GM23338 (cell line): ENCODE data around the gene HOXA3. TPM values are rescaled to one million over a fixed set of nuclear protein-coding genes. Genes with fewer than 3 reads are reported as not detected.

ENCODE experiments used
- ATAC-seq: fragments of 200-7000 bp; cut with Tn5 transposase; 3 replicates; pipeline ENCODE4 v1.9.1; 2020
- DNase-seq: peaks from one replicate; pipeline ENCODE4 v3.0.0-alpha.2; 2015; ENCODE audit warnings: low spot score
- H2AFZ ChIP-seq: fragments of 200-600 bp; sonication (generic); 2 replicates; pipeline ENCODE4 v1.8.0; 2016; ENCODE audit warnings: antibody characterized with exemption, mild to moderate bottlenecking, moderate library complexity
- H3F3A ChIP-seq: fragments of 200-600 bp; sonication (generic); replicated peaks from 2 replicates; pipeline ENCODE4 v1.8.0; 2017; ENCODE audit warnings: antibody characterized with exemption, mixed run types, low read depth
- H3K27ac ChIP-seq: fragments of 200-600 bp; sonication (generic); 2 replicates; pipeline ENCODE4 v1.6.1; 2016; ENCODE audit warnings: low read depth
- H3K27me3 ChIP-seq: fragments of 200-600 bp; sonication (generic); 2 replicates; pipeline ENCODE4 v1.8.0; 2016; ENCODE audit warnings: mild to moderate bottlenecking, mixed run types, moderate library complexity; ENCODE audit not compliant: insufficient read depth
- H3K36me3 ChIP-seq: fragments of 200-600 bp; sonication (generic); 2 replicates; pipeline ENCODE4 v1.8.0; 2016; ENCODE audit warnings: mild to moderate bottlenecking; ENCODE audit not compliant: insufficient read depth
- H3K4me1 ChIP-seq: fragments of 200-600 bp; sonication (generic); 2 replicates; pipeline ENCODE4 v1.8.0; 2016; ENCODE audit warnings: mild to moderate bottlenecking, moderate library complexity; ENCODE audit not compliant: insufficient read depth
- H3K4me2 ChIP-seq: fragments of 200-600 bp; sonication (generic); 2 replicates; pipeline ENCODE4 v1.7.1; 2017; ENCODE audit warnings: mixed run types
- H3K4me3 ChIP-seq: fragments of 200-600 bp; sonication (generic); 2 replicates; pipeline ENCODE4 v1.6.1; 2016; ENCODE audit warnings: mixed run types
- H3K79me2 ChIP-seq: fragments of 200-600 bp; sonication (generic); replicated peaks from 2 replicates; pipeline ENCODE4 v1.8.0; 2017; ENCODE audit warnings: mild to moderate bottlenecking; ENCODE audit not compliant: insufficient read depth
- H3K9me2 ChIP-seq: fragments of 200-600 bp; sonication (generic); 2 replicates; pipeline ENCODE4 v1.8.0; 2017; ENCODE audit not compliant: insufficient read depth
- H4K20me1 ChIP-seq: fragments of 200-600 bp; sonication (generic); replicated peaks from 2 replicates; pipeline ENCODE4 v1.8.0; 2017; ENCODE audit warnings: mild to moderate bottlenecking; ENCODE audit not compliant: insufficient read depth
- H3K27ac Mint-ChIP-seq: 2 replicates; pipeline ENCODE4 v1.8.0; 2020; ENCODE audit warnings: inconsistent platforms, mild to moderate bottlenecking, moderate library complexity, mixed read lengths
- H3K27me3 Mint-ChIP-seq: 3 replicates; pipeline ENCODE4 v1.8.0; 2022; ENCODE audit warnings: low read depth, mild to moderate bottlenecking, moderate library complexity, mixed read lengths, inconsistent platforms; ENCODE audit not compliant: insufficient read depth, poor library complexity
- H3K36me3 Mint-ChIP-seq: 3 replicates; pipeline ENCODE4 v1.8.0; 2021; ENCODE audit warnings: low read depth, mild to moderate bottlenecking, inconsistent platforms, moderate library complexity, mixed read lengths
- H3K4me1 Mint-ChIP-seq: 3 replicates; pipeline ENCODE4 v1.8.0; 2020; ENCODE audit warnings: mild to moderate bottlenecking, inconsistent platforms, mixed read lengths
- H3K4me3 Mint-ChIP-seq: 3 replicates; pipeline ENCODE4 v1.8.0; 2021; ENCODE audit warnings: moderate library complexity, mild to moderate bottlenecking, inconsistent platforms, mixed read lengths
- H3K9me3 Mint-ChIP-seq: 3 replicates; pipeline ENCODE4 v1.8.0; 2020; ENCODE audit warnings: moderate library complexity, mild to moderate bottlenecking, inconsistent platforms, mixed read lengths
- CREB1 ChIP-seq: fragments of 250-450 bp; sonication (Bioruptor Pico); IDR thresholded peaks from 2 replicates; pipeline ENCODE4 v1.5.0; 2020; ENCODE audit warnings: low read depth, mild to moderate bottlenecking, moderate library complexity
- EZH2 ChIP-seq: fragments of 200-600 bp; sonication (generic); IDR thresholded peaks from one replicate; pipeline ENCODE4 v1.8.0; 2017; ENCODE audit warnings: antibody characterized with exemption, mild to moderate bottlenecking, low read depth; ENCODE audit not compliant: unreplicated experiment
- EZH2phosphoT487 ChIP-seq: fragments of 200-600 bp; sonication (generic); IDR thresholded peaks from one replicate; pipeline ENCODE4 v1.8.1; 2018; ENCODE audit warnings: antibody characterized with exemption; ENCODE audit not compliant: unreplicated experiment
- JUNB ChIP-seq: IDR thresholded peaks from one replicate; pipeline ENCODE4 v1.6.1; 2016; ENCODE audit warnings: antibody characterized with exemption; ENCODE audit not compliant: unreplicated experiment
- NANOG ChIP-seq: IDR thresholded peaks from 2 replicates; pipeline ENCODE4 v1.6.1; 2016; ENCODE audit warnings: antibody characterized with exemption, borderline replicate concordance
- POLR2AphosphoS5 ChIP-seq: IDR thresholded peaks from 2 replicates; pipeline ENCODE4 v1.6.1; 2016; ENCODE audit warnings: antibody characterized with exemption, low read depth
- STAT1 ChIP-seq: IDR thresholded peaks from one replicate; pipeline ENCODE4 v1.6.1; 2016; ENCODE audit warnings: antibody characterized with exemption; ENCODE audit not compliant: unreplicated experiment
- ZNF114 ChIP-seq: fragments of 250-450 bp; sonication (Bioruptor Pico); IDR thresholded peaks from 2 replicates; pipeline ENCODE4 v1.5.0; 2020; ENCODE audit warnings: mild to moderate bottlenecking, moderate library complexity
- ZNF331 ChIP-seq: fragments of 250-450 bp; sonication (Bioruptor Pico); IDR thresholded peaks from 2 replicates; pipeline ENCODE4 v1.5.0; 2020; ENCODE audit warnings: low read depth, mild to moderate bottlenecking, moderate library complexity
- polyA plus RNA-seq: library from polyadenylated mRNA; unstranded; fragments of >200 nt; fragmentation: Nextera tagmentation; extraction: Ambion mirVana; gene quantifications from 2 replicates; pipeline ENCODE4 v1.2.1, GENCODE V29; 2016
- total RNA-seq: library from RNA; depleted of rRNA; stranded (reverse); fragments of >200 nt; shearing (Covaris generic); gene quantifications from 2 replicates; pipeline ENCODE4 v1.2.3, GENCODE V29; 2014
- TF ChIP-seq, protein P1 (sequence below): fragments of 250-450 bp; sonication (Bioruptor Pico); IDR thresholded peaks from 2 replicates; pipeline ENCODE4 v1.5.0; 2020; ENCODE audit warnings: mild to moderate bottlenecking, moderate library complexity
- TF ChIP-seq, protein P2 (sequence below): IDR thresholded peaks from 2 replicates; pipeline ENCODE4 v1.6.1; 2016; ENCODE audit warnings: antibody characterized with exemption
- TF ChIP-seq, protein P3 (sequence below), 2 experiments: fragments of 200-600 bp in 1 of 2; sonication (generic) in 1 of 2; conservative IDR thresholded peaks; 2 replicates each; pipeline versions ENCODE4 v1.5.1 to v1.6.1; 2016 to 2017; ENCODE audit warnings: antibody characterized with exemption in 2 of 2, low read depth in 2 of 2, mild to moderate bottlenecking in 2 of 2, moderate library complexity in 1 of 2
- TF ChIP-seq, protein P4 (sequence below): IDR thresholded peaks from one replicate; pipeline ENCODE4 v1.6.1; 2018; ENCODE audit warnings: antibody characterized with exemption; ENCODE audit not compliant: unreplicated experiment

The HOXA3 gene
- total and polyA plus RNA-seq, 2 experiments from 2014 or later: not detected

DNA sequence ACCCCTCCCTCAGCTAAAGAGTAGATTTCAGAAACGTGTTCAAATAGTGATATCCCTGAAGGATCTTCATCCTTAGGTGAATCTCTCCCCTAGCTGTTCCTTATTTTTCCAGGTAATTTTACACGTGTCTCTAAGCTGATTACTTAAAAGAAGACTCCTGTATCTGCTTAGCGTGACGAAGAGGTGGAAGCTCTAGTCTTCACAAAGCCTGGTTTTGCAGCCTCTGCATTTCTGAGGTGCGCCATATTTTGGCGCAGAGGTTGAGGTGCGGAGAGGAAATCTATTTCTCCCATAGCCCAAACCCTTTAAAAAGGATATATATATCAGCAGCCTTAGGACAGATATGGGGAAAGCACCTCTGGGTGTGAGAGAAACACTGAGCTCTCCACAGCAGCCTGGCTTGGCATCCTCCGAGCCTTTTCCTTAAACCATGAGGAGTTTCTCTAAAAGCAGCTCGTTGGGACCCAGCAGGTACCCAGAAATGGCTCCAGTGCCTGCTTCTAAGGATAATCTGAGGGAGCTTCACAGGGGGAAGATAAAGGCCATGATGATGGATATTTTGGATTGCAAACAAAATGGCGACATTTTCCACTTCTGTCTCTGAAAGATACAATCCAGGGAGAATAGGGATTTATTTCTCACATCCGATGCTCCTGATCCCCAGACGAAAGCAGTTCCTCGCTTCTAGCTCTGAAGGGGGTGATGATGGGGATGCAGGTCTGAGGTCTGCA, 46.9 kb downstream of the HOXA3 start:
- no peak overlapping the region; the same call in 1 of the 2 replicates for H3K4me2 ChIP-seq
- H3K36me3 Mint-ChIP-seq: no peaks in the 10 kb centered on the region; the same call in 2 of the 3 replicates
- H3K27ac Mint-ChIP-seq: no peak overlapping the region
- H3K4me3 ChIP-seq: no peak overlapping the region
- DNase-seq (no peak), ATAC-seq (no peak)
- no peaks in the 10 kb centered on the region for H3K79me2 ChIP-seq
- H4K20me1 ChIP-seq: peaks cover 72% of the 10 kb centered on the region
- peaks cover 2% of the 10 kb centered on the region; the same call in 1 of the 3 replicates for H3K9me3 Mint-ChIP-seq
- peaks cover 100% of the 10 kb centered on the region for H3K27me3 ChIP-seq
- H2AFZ ChIP-seq: no peak overlapping the region
- H3K4me1 ChIP-seq: peaks cover 38% of the 10 kb centered on the region
- no peaks in the 10 kb centered on the region for H3K9me2 ChIP-seq
- H3K36me3 ChIP-seq: no peaks in the 10 kb centered on the region
- TF ChIP-seq EZH2: peak; percentile 84
- TF ChIP-seq EZH2phosphoT487: peak; percentile 50
- TF ChIP-seq, protein P1, sequence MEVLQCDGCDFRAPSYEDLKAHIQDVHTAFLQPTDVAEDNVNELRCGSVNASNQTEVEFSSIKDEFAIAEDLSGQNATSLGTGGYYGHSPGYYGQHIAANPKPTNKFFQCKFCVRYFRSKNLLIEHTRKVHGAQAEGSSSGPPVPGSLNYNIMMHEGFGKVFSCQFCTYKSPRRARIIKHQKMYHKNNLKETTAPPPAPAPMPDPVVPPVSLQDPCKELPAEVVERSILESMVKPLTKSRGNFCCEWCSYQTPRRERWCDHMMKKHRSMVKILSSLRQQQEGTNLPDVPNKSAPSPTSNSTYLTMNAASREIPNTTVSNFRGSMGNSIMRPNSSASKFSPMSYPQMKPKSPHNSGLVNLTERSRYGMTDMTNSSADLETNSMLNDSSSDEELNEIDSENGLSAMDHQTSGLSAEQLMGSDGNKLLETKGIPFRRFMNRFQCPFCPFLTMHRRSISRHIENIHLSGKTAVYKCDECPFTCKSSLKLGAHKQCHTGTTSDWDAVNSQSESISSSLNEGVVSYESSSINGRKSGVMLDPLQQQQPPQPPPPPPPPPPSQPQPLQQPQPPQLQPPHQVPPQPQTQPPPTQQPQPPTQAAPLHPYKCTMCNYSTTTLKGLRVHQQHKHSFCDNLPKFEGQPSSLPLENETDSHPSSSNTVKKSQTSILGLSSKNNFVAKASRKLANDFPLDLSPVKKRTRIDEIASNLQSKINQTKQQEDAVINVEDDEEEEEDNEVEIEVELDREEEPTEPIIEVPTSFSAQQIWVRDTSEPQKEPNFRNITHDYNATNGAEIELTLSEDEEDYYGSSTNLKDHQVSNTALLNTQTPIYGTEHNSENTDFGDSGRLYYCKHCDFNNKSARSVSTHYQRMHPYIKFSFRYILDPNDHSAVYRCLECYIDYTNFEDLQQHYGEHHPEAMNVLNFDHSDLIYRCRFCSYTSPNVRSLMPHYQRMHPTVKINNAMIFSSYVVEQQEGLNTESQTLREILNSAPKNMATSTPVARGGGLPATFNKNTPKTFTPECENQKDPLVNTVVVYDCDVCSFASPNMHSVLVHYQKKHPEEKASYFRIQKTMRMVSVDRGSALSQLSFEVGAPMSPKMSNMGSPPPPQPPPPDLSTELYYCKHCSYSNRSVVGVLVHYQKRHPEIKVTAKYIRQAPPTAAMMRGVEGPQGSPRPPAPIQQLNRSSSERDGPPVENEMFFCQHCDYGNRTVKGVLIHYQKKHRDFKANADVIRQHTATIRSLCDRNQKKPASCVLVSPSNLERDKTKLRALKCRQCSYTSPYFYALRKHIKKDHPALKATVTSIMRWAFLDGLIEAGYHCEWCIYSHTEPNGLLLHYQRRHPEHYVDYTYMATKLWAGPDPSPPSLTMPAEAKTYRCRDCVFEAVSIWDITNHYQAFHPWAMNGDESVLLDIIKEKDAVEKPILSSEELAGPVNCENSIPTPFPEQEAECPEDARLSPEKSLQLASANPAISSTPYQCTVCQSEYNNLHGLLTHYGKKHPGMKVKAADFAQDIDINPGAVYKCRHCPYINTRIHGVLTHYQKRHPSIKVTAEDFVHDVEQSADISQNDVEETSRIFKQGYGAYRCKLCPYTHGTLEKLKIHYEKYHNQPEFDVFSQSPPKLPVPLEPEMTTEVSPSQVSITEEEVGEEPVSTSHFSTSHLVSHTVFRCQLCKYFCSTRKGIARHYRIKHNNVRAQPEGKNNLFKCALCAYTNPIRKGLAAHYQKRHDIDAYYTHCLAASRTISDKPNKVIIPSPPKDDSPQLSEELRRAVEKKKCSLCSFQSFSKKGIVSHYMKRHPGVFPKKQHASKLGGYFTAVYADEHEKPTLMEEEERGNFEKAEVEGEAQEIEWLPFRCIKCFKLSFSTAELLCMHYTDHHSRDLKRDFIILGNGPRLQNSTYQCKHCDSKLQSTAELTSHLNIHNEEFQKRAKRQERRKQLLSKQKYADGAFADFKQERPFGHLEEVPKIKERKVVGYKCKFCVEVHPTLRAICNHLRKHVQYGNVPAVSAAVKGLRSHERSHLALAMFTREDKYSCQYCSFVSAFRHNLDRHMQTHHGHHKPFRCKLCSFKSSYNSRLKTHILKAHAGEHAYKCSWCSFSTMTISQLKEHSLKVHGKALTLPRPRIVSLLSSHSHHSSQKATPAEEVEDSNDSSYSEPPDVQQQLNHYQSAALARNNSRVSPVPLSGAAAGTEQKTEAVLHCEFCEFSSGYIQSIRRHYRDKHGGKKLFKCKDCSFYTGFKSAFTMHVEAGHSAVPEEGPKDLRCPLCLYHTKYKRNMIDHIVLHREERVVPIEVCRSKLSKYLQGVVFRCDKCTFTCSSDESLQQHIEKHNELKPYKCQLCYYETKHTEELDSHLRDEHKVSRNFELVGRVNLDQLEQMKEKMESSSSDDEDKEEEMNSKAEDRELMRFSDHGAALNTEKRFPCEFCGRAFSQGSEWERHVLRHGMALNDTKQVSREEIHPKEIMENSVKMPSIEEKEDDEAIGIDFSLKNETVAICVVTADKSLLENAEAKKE (CRISPR knock-in tag): no peak
- no peak for TF ChIP-seq ZNF114 (CRISPR knock-in tag)
- no peak for TF ChIP-seq NANOG
- no peak for TF ChIP-seq POLR2AphosphoS5
- no peak for TF ChIP-seq ZNF331 (CRISPR knock-in tag)
- TF ChIP-seq, protein P2, sequence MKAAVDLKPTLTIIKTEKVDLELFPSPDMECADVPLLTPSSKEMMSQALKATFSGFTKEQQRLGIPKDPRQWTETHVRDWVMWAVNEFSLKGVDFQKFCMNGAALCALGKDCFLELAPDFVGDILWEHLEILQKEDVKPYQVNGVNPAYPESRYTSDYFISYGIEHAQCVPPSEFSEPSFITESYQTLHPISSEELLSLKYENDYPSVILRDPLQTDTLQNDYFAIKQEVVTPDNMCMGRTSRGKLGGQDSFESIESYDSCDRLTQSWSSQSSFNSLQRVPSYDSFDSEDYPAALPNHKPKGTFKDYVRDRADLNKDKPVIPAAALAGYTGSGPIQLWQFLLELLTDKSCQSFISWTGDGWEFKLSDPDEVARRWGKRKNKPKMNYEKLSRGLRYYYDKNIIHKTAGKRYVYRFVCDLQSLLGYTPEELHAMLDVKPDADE: no peak
- no peak for TF ChIP-seq CREB1 (CRISPR knock-in tag)
- TF ChIP-seq, protein P3, sequence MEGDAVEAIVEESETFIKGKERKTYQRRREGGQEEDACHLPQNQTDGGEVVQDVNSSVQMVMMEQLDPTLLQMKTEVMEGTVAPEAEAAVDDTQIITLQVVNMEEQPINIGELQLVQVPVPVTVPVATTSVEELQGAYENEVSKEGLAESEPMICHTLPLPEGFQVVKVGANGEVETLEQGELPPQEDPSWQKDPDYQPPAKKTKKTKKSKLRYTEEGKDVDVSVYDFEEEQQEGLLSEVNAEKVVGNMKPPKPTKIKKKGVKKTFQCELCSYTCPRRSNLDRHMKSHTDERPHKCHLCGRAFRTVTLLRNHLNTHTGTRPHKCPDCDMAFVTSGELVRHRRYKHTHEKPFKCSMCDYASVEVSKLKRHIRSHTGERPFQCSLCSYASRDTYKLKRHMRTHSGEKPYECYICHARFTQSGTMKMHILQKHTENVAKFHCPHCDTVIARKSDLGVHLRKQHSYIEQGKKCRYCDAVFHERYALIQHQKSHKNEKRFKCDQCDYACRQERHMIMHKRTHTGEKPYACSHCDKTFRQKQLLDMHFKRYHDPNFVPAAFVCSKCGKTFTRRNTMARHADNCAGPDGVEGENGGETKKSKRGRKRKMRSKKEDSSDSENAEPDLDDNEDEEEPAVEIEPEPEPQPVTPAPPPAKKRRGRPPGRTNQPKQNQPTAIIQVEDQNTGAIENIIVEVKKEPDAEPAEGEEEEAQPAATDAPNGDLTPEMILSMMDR (conservative IDR thresholded peaks at IDR 0.05; ENCODE audit: low read depth in 2 of 2): no peak
- TF ChIP-seq JUNB: no peak
- TF ChIP-seq STAT1: no peak
- TF ChIP-seq, protein P4, sequence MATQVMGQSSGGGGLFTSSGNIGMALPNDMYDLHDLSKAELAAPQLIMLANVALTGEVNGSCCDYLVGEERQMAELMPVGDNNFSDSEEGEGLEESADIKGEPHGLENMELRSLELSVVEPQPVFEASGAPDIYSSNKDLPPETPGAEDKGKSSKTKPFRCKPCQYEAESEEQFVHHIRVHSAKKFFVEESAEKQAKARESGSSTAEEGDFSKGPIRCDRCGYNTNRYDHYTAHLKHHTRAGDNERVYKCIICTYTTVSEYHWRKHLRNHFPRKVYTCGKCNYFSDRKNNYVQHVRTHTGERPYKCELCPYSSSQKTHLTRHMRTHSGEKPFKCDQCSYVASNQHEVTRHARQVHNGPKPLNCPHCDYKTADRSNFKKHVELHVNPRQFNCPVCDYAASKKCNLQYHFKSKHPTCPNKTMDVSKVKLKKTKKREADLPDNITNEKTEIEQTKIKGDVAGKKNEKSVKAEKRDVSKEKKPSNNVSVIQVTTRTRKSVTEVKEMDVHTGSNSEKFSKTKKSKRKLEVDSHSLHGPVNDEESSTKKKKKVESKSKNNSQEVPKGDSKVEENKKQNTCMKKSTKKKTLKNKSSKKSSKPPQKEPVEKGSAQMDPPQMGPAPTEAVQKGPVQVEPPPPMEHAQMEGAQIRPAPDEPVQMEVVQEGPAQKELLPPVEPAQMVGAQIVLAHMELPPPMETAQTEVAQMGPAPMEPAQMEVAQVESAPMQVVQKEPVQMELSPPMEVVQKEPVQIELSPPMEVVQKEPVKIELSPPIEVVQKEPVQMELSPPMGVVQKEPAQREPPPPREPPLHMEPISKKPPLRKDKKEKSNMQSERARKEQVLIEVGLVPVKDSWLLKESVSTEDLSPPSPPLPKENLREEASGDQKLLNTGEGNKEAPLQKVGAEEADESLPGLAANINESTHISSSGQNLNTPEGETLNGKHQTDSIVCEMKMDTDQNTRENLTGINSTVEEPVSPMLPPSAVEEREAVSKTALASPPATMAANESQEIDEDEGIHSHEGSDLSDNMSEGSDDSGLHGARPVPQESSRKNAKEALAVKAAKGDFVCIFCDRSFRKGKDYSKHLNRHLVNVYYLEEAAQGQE: no peak
- H3K27ac ChIP-seq: no peak overlapping the region
- peaks cover 100% of the 10 kb centered on the region for H3K27me3 Mint-ChIP-seq
- H3K4me1 Mint-ChIP-seq: peaks cover 31% of the 10 kb centered on the region
- H3K4me3 Mint-ChIP-seq: no peak overlapping the region
- H3F3A ChIP-seq: peaks cover 53% of the 10 kb centered on the region
